NCI-H345 treated with DMSO at 0.1 percent for 48 hours (cell line): ENCODE measurements around the gene TEAD3.

Experiments used
- DNase-seq: peaks from one replicate; lab custom pipeline; 2025; ENCODE audit not compliant: unreplicated experiment; lab: John Stamatoyannopoulos, UW

Gene TEAD3

DNA sequence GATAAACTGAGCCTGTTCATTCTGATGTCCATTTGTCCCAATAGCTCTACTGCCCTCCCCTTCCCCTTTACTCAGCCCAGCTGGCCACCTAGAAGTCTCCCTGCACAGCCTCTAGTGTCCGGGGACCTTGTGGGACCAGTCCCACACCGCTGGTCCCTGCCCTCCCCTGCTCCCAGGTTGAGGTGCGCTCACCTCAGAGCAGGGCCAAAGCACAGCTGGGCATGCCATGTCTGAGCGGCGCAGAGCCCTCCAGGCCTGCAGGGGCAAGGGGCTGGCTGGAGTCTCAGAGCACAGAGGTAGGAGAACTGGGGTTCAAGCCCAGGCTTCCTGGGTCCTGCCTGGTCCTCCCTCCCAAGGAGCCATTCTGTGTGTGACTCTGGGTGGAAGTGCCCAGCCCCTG lies 69.4 kb downstream of the TEAD3 start:
- no peak for DNase-seq

DNA sequence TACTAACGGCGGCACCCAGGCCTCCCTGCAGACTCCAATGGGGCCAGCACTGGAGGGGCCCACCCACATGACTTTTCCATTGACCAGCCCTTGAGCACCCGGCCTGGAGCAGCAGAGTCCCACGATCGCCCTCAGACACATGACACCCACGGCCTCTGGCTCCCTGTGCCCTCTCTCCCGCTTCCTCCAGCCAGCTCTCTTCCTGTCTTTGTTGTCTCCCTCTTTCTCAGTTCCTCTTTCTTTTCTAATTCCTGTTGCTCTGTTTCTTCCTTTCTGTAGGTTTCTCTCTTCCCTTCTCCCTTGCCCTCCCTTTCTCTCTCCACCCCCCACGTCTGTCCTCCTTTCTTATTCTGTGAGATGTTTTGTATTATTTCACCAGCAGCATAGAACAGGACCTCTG lies 70.8 kb downstream of the TEAD3 start:
- no peak for DNase-seq

DNA sequence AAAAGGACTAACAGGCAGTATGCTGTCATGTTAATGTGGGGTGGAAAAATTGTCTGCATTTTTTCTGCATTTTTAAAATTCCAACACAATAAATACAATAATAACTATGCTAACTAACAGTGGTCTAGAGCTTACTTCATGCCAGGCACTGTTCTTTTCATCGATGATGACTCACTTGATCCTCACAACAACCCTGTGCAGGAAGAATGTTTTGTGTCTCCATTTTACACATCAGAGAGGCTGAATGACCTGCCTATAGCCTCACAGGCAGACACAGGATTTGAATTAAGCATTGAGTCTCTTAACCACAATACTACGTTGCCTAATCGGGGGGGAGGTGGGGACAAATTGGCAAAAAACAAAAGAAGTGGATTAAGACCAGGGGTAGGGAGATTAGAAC lies 71.6 kb downstream of the TEAD3 start:
- DNase-seq, result no peak
